GM12801 (cell line): ENCODE data around the gene SLC30A4.

Experiments used
- CTCF ChIP-seq: IDR thresholded peaks from one replicate; pipeline ENCODE4 v1.5.1; 2011; ENCODE audit warnings: control low read depth; ENCODE audit not compliant: insufficient read length; ENCODE audit errors: extremely low read depth

Gene SLC30A4

GRCh38 chr15:45534821-45535220 is 12.3 kb upstream of the SLC30A4 start:
- no peak for TF ChIP-seq CTCF

- TF ChIP-seq CTCF = no peak
These were observed 7.1 kb upstream of the SLC30A4 start for GRCh38 chr15:45529613-45530012.

GRCh38 chr15:45527086-45527485 is 4.5 kb upstream of the SLC30A4 start:
- TF ChIP-seq CTCF = no peak

- TF ChIP-seq CTCF = no peak
These were observed 558 bp upstream of the SLC30A4 start for GRCh38 chr15:45523166-45523460.

- TF ChIP-seq CTCF = no peak
These were observed 793 bp downstream of the SLC30A4 start for GRCh38 chr15:45521596-45522327.

GRCh38 chr15:45510758-45511280 is 11.7 kb downstream of the SLC30A4 start:
- TF ChIP-seq CTCF = no peak

- no peak for TF ChIP-seq CTCF
These were observed 23.1 kb downstream of the SLC30A4 start for GRCh38 chr15:45499426-45499825.

- no peak for TF ChIP-seq CTCF
These were observed 23.9 kb downstream of the SLC30A4 start for GRCh38 chr15:45498701-45499100.
